NK-92 treated with Interleukin-12 subunit alpha and Interleukin-12 subunit beta, amount 100 ng/mL, for 24 hours (cell line): Measurements from ENCODE around the gene ZAP70.

Experiments
- DNase-seq: peaks from one replicate; lab custom pipeline; 2025; lab: John Stamatoyannopoulos, UW

The ZAP70 gene

DNA sequence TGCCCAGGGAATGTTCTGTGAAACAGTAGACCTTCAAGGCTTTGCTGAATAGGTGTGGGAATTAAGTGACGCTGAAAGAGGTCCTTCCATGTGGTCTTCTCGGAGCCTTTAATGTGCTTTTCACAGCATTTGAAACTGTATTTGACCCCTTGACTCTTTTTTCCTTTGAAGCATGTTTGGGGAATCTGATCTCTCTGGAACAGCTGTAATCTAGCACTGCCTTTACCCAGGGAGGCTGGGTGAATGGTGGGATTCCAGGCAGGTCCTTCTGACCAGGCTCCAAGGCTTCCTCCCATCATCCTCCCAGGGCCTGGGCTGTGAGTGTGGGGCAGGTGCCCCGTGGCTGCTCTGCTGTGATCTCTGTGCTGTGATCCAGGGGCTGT, 4.2 kb downstream of the ZAP70 start:
- no peak for DNase-seq

DNA sequence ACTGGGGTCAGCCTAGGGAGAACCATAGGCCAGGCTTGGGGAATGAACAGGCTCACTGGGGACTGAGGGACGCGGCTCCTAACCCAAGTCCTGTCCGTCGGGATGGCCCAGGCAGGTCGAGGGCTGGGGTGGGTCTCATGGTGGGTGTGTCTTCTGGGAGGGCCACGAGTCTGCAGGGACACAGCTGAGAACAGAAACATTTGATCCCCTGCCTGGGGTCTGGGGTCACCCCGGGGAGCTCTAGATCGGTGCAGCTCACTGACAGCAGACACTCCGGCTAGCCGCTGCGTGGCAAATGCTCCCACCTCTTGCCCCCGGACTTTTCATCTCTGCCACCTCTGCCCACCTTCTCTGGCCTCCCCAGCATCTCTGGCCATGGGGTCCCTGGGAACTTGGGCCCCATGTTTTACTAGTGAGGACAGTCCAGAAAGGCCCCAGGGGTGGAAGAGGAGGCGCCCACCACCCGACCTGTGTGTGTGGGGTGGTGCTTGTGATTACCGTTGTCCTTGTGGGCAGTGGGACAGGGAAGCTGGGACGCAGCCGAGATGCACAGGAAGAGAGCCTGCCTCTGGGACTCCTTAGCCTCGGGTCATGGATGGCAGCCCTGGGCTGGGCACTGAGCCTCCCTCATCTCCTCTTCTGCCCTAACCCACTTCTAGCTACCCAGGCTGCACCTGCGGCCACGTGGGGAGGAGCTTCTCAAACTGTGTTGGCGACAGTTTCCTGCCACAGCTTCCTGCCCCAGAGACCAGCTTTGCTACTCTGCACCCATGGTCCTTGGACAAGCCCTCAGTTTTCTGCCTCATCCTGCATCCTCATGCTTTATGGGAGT, 4.9 kb downstream of the ZAP70 start:
- peak; percentile 75 for DNase-seq

DNA sequence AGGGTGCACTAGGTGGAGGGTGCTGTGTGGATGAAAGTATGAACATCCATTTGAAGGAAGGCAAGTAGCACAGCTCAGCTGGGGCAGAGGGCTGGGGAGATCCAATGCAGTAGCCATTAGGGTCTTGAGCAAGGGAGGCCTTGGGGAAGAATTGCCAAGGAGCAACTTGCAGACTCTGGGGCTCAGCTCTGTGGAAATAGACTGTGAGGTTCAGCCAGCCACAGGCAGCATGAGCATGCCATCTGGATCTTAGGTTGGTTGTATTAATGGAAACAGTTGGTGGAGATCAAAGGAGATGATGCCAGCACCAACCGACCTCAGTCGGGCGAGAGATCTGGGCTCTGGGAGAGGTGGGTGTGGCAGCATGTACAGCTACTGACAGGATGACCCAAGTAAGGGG, 5.6 kb downstream of the ZAP70 start:
- no peak for DNase-seq

DNA sequence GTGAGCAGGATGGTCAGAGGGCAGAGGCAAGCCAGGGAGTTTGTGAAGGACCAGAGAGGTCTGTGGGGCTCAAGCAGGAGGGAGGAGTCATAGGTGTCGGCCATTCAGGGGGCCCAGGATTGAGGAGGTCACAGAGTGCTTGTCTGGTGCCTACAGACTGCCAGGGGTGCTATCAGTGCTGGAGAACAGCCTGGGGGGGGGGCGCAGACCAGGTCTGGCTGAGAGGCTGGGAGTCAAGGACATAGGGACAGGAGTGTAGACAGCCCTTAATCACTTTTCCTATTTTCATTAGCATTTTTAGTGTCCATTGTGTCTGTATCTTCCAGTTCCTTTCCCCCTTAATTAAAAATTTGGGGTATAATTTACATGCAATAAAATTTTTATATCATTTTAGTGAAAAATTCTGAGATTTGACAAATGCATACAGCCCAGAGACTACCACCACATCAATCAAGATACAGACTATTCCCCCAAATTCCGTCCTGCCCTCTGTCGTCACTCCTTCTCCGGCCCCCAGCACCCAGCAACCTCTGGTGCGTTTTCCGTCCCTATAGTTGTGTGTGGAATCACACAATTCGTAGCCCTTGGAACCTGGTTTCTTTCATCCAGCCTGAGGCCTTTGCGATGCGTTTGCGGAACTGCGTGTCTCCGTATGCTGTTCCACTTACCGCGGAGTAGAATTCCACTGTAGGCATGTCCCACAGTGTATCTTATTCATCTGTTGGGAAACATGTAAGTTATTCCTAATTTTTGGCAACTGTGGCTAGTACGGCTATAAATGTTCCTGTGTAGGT, 6.2 kb downstream of the ZAP70 start:
- DNase-seq = no peak

DNA sequence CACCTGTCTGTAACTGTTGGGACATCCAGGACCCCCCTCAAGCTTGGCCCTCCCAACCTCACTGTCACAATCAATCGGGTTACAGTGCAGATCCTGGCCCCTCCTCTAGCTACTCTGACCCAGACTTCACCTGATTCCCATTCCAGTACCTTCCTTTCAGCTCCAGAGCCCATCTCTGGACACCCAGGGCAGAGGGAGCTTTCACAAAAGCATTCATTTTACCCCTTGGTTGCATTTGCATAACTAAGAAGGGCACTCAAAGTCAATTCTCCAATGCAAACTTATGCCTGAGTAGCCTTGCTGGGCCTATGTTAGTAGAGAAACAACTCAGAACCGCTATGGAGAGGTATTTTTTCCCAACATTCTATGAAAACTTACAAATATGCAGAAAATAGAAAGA, 7.4 kb downstream of the ZAP70 start:
- no peak for DNase-seq

DNA sequence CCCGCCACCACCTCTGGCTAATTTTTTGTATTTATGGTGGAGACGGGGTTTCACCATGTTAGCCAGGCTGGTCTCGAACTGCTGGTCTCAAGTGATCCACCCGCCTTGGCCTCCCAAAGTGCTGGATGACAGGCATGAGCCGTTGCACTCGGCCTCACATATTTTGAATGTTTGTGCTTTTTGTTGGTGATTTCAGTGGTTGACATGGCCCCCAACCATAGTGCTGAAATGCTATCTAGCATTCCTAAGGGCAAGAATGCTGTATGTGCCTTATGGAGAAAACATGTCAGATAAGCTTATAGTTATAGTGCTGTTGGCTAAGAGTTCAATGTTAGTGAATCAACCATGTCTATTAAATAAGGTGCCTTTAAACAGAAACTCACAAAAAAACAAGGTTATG, 8.9 kb downstream of the ZAP70 start:
- DNase-seq = no peak

DNA sequence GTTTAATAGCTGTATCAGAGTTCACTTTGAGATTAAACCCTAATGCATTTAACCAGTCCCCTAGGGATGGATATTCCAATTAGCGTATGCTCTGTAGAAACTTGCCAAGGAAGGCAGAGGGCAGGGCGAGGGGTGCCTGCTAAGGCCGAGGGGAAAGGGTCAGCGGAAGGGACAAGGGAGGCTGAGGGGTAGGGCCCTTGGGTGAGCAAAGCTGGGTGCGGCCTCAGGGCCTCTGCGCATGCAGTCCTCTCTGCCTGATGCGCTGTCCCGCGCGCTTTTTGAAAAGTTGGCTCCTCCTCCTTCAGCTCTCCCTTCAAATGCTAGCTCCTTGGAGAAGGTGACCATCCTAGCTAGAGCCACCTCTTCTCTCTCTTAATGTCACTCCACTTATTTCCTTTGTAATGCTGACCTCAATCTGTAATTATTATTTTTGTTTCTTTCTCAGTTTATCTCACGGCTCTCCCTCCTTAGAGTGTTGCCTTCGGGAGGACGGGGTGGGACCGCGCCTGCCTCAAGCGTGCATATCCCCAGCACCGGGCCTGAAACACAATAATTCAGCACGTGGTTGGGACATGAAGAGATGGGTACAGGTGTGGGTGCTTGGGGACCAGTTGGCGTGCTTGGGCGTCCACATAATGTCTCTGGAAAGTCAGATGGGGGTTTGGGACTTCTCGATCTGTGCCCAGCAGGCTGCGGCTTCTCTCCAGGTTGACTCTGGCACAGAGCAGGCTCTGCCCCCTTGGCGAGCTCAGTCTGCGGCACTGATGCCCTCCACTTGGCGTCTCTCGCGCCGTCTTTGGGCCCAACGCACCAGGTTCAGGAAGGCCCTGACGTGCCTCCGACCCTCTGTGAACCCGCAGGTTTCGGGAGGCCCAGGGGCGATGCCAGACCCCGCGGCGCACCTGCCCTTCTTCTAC, 10.0 kb downstream of the ZAP70 start:
- DNase-seq = no peak

DNA sequence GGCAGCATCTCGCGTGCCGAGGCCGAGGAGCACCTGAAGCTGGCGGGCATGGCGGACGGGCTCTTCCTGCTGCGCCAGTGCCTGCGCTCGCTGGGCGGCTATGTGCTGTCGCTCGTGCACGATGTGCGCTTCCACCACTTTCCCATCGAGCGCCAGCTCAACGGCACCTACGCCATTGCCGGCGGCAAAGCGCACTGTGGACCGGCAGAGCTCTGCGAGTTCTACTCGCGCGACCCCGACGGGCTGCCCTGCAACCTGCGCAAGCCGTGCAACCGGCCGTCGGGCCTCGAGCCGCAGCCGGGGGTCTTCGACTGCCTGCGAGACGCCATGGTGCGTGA, 10.7 kb downstream of the ZAP70 start:
- DNase-seq = no peak

DNA sequence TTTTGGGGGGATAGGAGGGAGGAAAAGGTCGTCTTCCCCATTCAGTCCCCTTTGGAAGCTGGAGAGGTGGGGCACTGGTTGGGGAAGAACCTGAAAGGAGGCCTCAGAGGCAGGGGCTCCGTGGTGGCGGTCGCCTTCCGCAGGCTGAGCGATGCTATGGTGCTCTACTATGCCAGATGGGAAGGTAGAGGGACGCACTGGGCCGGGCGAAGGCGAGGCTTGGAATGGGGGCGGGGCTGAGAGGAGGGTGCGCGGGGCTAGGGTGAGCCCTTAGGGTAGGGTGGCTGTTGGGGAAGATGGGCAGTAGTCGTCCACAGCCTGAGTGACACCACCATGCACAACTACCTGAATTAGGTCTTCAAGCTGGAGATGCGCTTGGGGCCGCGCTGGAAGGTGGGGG, 11.1 kb downstream of the ZAP70 start:
- DNase-seq = no peak

DNA sequence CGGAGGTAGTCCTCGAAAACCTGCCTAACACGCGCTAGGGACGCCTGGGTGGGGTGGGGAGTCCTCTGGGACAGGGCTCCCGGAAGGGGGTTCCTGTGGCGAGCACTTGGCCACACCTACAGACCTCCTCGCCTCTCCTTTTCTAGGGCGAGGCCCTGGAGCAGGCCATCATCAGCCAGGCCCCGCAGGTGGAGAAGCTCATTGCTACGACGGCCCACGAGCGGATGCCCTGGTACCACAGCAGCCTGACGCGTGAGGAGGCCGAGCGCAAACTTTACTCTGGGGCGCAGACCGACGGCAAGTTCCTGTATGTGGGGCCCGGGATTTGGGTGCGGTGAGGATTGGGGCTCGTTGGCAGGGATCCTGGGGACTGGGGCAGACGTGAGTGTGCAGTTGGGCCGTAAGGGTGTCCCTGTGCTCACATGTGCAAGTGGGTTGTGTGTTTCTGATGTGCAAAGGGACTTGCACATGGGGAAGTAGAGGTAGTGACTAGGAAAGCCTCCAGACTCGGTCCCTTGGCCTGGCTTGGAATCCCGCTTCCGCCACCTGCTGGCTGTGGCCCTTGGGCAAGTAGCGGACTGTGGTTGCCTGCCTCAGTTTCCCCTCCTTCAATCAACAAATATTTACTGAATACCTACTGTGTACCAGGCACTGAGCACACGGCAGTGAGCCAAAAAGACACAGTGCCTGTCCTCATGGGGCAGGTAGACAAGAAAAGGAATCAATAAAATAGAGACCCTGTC, 11.7 kb downstream of the ZAP70 start:
- no peak for DNase-seq

DNA sequence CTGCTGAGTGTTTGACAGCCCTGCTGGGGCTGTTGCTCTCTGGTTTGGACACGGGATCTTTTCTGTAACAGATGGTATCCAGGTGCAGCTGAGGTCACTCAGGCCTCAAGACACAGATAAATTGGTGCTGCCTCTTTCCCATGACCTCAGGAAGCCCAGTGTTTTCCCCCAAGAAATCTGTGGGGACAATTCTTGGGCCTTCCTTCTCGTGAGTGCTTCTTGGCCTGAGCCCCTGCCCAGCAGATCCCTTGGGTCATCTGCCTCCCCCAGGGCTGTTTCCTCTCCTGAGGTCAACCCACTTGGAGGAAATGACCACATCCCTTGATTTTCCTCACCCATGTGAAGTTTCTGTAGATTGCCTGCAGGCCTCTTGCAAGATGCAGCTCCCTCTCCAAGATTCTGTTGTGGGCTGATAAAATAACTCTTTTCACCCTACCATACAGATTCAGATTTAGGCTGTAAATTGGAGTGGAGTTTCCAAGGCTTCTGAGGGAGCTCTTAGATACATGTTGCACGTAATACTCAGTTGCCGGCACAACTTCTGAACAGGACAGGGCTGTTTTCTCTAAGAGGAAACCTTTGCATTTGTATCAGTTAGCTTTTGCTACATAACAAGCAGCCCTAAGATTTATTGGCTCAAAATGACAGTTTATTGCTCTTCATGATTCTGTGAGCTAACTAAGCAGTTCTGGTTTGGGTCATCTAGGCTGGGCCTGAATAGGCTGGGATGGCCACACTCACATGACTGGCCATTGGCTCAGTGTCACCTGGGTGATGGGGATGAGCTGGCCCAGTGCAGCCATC, 13.1 kb downstream of the ZAP70 start:
- no peak for DNase-seq

DNA sequence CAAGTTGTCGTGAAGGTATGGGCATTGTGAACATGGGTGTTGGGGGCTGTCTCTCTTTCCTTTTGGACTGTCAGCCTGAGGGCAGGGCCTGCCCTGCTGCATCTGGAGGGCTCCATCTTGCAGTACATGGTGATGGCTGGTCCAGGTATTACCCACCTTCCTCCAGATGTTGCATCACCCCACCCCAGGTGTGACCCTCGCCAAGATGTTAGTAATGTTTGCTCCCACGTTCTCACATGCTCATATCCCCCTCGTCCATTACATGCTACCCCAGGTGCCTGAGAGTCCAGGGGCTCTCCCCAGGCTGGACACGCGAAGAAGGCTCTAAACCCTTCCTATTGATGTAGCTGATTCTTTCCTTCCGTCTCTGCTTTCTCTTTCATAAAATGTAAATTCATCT, 13.9 kb downstream of the ZAP70 start:
- DNase-seq = no peak

DNA sequence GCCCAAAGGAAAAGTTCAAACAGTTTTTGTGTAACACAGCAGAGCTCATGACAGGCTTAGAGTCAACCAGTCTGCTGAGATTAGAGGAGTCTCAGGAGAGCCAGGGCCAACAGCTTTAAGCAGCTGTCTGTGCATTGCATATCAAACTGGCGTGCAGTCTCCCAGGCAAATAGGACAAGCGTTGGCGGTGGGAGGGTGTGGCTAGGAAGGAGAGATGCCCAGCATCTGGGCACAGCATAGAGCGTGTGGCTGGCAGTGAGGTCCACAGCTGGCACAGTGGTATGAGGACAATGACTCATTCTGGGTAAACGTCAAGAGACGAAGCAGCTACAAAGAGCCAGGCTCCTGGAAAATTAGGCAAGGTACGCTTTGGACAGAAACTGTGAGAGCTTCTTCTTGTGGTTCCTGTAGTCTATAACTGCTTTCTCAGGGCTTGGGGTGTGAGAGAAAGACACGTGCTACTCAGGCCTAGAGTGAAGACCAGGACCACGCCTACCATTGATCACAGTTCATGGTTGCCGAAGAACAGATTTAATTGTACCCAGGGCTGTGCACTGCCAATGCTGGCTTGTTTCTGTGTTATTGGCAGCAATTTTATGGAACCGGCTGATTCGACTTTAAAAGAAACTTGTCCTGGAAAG, 14.8 kb downstream of the ZAP70 start:
- DNase-seq = no peak

DNA sequence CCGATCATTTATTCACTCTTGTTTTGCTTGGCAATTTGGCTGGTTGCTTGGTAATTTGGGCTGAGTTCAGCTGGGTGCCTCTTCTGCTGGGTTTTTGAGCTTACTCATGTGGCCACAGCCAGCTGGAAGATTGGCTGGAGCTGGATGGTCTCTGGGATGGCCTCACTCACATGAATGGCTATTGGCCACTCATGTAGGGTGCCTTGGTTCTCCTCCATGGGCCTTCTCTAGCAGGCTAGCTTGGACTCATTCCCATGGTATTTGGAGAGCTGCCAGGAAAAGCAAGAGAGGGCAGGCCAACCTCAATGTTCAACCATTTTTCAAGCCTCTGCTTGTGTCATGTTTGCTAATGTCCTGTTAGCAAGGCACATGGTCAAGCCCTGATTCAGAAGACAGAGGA, 16.9 kb downstream of the ZAP70 start:
- no peak for DNase-seq

DNA sequence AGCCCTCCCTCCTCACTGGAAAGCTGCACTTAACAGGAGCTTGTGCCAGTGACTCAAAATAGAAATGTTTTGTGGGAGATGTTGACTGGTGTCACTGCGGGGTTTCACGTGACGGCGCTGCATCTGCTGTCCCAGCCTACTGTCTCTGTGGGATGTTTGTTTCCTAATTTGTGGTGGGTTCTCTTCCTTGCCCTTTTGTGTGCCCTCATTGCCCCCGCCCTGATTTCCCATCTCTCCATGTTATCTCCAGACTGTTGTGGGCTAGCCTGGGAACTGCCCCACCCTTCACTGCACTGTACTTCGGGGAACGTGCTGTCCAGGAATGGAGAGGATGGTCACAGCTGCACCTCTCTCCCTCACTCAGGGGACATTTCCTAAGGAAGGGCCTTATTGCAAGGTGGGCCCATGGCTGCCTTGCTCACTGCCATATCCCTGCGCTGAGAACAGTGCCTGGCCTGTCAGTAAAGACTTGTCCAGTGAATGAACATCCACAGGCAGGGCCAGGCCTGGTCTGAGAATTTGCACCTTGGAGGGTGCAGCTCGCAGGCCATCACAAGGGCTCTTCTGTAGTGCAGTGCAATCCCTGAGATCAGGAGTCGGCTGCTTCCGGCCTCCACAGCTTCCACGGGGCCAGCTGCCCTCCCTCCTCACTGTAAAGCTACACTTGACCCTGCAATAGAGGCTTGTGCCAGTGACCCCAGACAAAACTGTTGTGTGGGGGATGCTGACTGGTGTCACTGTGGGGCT, 18.1 kb downstream of the ZAP70 start:
- DNase-seq = no peak

DNA sequence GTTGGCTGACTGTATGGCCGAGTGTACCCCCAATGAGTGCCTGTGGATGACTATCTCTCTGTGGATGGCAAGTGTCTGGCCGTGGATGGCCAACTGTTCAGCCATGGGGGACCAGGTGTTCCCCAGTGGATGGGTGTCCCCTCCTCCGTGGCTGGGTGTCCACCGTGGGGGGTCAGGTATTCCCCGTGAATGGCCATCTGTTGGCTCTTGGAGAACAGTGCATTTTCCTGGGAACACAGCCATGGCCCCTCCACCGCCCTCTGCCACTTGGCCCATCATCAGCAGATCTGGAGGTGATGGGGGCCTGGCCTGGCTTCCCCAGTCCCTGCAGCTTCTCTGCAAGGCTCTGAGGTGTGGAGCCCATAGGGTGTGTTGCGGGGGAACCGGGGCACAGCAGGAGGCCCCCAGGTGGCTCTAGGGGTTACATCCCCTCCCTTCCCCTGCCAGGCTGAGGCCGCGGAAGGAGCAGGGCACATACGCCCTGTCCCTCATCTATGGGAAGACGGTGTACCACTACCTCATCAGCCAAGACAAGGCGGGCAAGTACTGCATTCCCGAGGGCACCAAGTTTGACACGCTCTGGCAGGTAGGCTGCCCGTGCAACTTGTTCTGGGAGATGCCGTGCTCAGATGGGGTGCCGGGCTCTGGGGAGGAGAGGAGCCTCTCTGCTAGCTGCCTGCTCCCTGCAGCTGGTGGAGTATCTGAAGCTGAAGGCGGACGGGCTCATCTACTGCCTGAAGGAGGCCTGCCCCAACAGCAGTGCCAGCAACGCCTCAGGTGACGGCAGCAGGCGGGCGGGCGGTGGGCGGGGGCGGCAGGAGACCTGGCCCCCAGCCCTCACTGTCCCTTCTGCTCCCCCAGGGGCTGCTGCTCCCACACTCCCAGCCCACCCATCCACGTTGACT, 19.3 kb downstream of the ZAP70 start:
- no peak for DNase-seq

DNA sequence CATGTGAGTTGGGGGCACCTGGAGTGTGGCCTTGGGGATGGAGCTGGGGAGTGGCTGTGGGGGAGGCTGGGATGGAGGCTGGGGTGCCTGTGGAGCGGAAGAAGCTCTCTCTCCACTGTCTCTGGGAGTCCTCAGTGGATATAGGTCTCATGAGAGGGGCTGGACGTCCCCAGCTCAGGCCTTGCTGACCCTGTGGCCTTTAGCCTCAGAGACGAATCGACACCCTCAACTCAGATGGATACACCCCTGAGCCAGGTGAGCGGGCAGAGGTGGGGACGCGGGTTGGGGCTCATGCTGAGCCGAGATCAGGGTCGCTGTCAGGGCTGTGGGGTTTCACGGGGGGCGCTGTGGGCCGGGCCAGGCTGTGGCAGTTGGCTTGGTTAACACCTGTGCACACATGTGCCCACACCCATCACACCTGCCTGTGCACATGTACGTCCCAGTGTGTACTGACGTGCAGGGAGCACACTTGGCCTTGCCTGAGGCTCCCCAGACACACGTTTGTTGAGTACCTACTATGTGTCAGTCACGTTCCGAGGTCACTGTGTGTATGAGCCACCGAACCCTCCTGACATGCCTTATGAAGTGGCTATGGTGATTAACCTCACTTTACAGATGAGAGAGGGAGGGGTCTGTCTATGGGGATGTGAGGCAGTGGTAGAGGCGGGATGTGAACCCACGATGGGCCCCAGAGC, 20.1 kb downstream of the ZAP70 start:
- no peak for DNase-seq
